Measurements from ENCODE around the gene ADAM10.

- no peak for TF ChIP-seq CTCF (conservative IDR thresholded peaks at IDR 0.05; ENCODE audit: low read length)
- TF ChIP-seq EZH2phosphoT487 (IDR thresholded peaks at IDR 0.05; ENCODE audit: borderline replicate concordance, low read depth, low read length), result no peak
Observed at GRCh38 chr15:58543664-58544335, 205.7 kb downstream of the ADAM10 start.
